K562 (cell line): Measurements from ENCODE around the gene NR4A2. TPM values are rescaled to one million over a fixed set of nuclear protein-coding genes. Genes with fewer than 3 reads are reported as not detected.

Source experiments
- ATAC-seq: fragments of 200-7000 bp; cut with Tn5 transposase; 3 replicates; pipeline ENCODE4 v1.9.1; 2020; ENCODE audit warnings: moderate library complexity
- BruUV-seq: library from RNA; stranded (reverse); fragments of 400-500 nt; replicated peaks from 2 replicates; lab custom pipeline; 2021; lab: Mats Ljungman, UMichigan
- CTCF ChIA-PET: fragments of 300-600 bp; formaldehyde crosslinking; extraction: SDS; loops from one replicate; lab custom pipeline; 2021; ENCODE audit warnings: low intra/inter-chr PET ratio; lab: Yijun Ruan, JAX
- POLR2A ChIA-PET: fragments of 300-600, 350-650 bp; sonication (Branson Sonifier 250); formaldehyde crosslinking; extraction: SDS; loops from one replicate; lab custom pipeline; 2021; ENCODE audit warnings: antibody characterized with exemption, inconsistent platforms; lab: Yijun Ruan, JAX
- DNase-seq, 4 experiments: peaks; one replicate each; pipeline versions ENCODE4 v3.0.0 to v3.0.0-alpha.2; 2011 to 2018; ENCODE audit warnings: low spot score in 3 of 4, mixed read lengths in 3 of 4; ENCODE audit errors: extremely low read depth in 1 of 4
- FAIRE-seq: peaks from 2 replicates; lab custom pipeline; 2011; peaks lifted over from hg19 to GRCh38; lab: Jason Lieb, UNC
- H2AFZ ChIP-seq: 2 replicates; pipeline ENCODE4 v1.6.0; 2011; ENCODE audit warnings: low read depth, low read length, control low read depth, inconsistent platforms
- H3K27ac ChIP-seq: fragments of 200-600 bp; 3 replicates; pipeline ENCODE4 v1.8.0; 2011; ENCODE audit warnings: low read depth, mild to moderate bottlenecking, control low read depth, inconsistent platforms, low read length, moderate library complexity, mixed read lengths; ENCODE audit errors: extremely low read depth
- H3K27me3 ChIP-seq, 2 experiments: fragments of 300-600 bp in 1 of 2; 2 replicates in 1 of 2; 3 replicates in 1 of 2; pipeline versions ENCODE4 v1.6.0 to v1.8.0; 2011; ENCODE audit warnings: inconsistent platforms in 2 of 2, low read length in 2 of 2, mild to moderate bottlenecking in 1 of 2, mixed read lengths in 1 of 2, moderate library complexity in 1 of 2; ENCODE audit not compliant: control insufficient read depth in 2 of 2, insufficient read depth in 2 of 2
- H3K36me3 ChIP-seq: fragments of 300-600 bp; 3 replicates; pipeline ENCODE4 v1.8.0; 2011; ENCODE audit warnings: mild to moderate bottlenecking, low read length, inconsistent platforms; ENCODE audit not compliant: control insufficient read depth, insufficient read depth
- H3K4me1 ChIP-seq, 2 experiments: fragments of 200-600 bp in 1 of 2; replicated peaks in 1 of 2; 2 replicates in 1 of 2; 3 replicates in 1 of 2; pipeline versions ENCODE4 v1.5.1 to v1.8.0; 2011; ENCODE audit warnings: inconsistent platforms in 2 of 2, low read length in 2 of 2, mild to moderate bottlenecking in 1 of 2, mixed read lengths in 1 of 2, moderate library complexity in 1 of 2; ENCODE audit not compliant: control insufficient read depth in 2 of 2, insufficient read depth in 2 of 2
- H3K4me2 ChIP-seq: 2 replicates; pipeline ENCODE4 v1.6.1; 2011; ENCODE audit warnings: low read length, control low read depth, inconsistent platforms, mixed read lengths; ENCODE audit not compliant: insufficient read depth
- H3K4me3 ChIP-seq: fragments of 200-600 bp; sonication (generic), shearing (Covaris generic); 2 replicates; pipeline ENCODE4 v1.5.1; 2016; ENCODE audit warnings: control low read depth, inconsistent platforms
- H3K79me2 ChIP-seq: fragments of 200-600 bp; 3 replicates; pipeline ENCODE4 v1.8.0; 2011; ENCODE audit warnings: low read length, inconsistent platforms; ENCODE audit not compliant: control insufficient read depth, insufficient read depth
- H3K9ac ChIP-seq, 2 experiments: 2 replicates each; pipeline versions ENCODE4 v1.6.0 to v1.6.1; 2011; ENCODE audit warnings: low read depth in 2 of 2, low read length in 2 of 2, control low read depth in 1 of 2, inconsistent platforms in 1 of 2, mild to moderate bottlenecking in 1 of 2, mixed read lengths in 1 of 2; ENCODE audit not compliant: insufficient read depth in 1 of 2
- H3K9me1 ChIP-seq: one replicate; pipeline ENCODE4 v1.6.0; 2011; ENCODE audit warnings: inconsistent platforms, mild to moderate bottlenecking, low read length, moderate library complexity; ENCODE audit not compliant: control insufficient read depth, insufficient read depth
- H3K9me3 ChIP-seq: replicated peaks from 2 replicates; pipeline ENCODE4 v1.5.1; 2011; ENCODE audit warnings: low read depth, low read length, inconsistent platforms; ENCODE audit not compliant: control insufficient read depth, insufficient read depth
- H4K20me1 ChIP-seq: replicated peaks from 2 replicates; pipeline ENCODE4 v1.6.1; 2011; ENCODE audit warnings: low read length, inconsistent platforms, mixed read lengths; ENCODE audit not compliant: control insufficient read depth, insufficient read depth
- BRD4 ChIP-seq: fragments of 200-600 bp; sonication (generic); IDR thresholded peaks from 2 replicates; pipeline ENCODE4 v1.6.1; 2017; ENCODE audit warnings: inconsistent platforms
- DMBX1 ChIP-seq: fragments of 250-450 bp; sonication (Bioruptor Pico); IDR thresholded peaks from 2 replicates; pipeline ENCODE4 v1.8.0; 2022; ENCODE audit warnings: inconsistent platforms, mild to moderate bottlenecking, moderate library complexity, borderline replicate concordance
- MEF2D ChIP-seq: conservative IDR thresholded peaks from 2 replicates; pipeline ENCODE4 v1.6.1; 2016; ENCODE audit warnings: low read depth, missing genetic modification characterization, missing compliant biosample characterization
- NFYB ChIP-seq: IDR thresholded peaks from 2 replicates; pipeline ENCODE4 v1.6.1; 2011; ENCODE audit warnings: mild to moderate bottlenecking, moderate library complexity; ENCODE audit not compliant: insufficient read length; ENCODE audit errors: extremely low read depth
- NUFIP1 ChIP-seq: fragments of 450-650 bp; IDR thresholded peaks from 2 replicates; pipeline ENCODE4 v1.6.1; 2018; ENCODE audit not compliant: partially characterized antibody
- SAFB2 ChIP-seq: fragments of 200-400 bp; formaldehyde crosslinking; IDR thresholded peaks from 2 replicates; pipeline ENCODE4 v1.6.1; 2018; ENCODE audit warnings: borderline replicate concordance, low read length, low read depth, moderate library complexity; ENCODE audit not compliant: severe bottlenecking
- ZBTB17 ChIP-seq: fragments of 450-650 bp; formaldehyde crosslinking; IDR thresholded peaks from 2 replicates; pipeline ENCODE4 v1.4.0; 2020; ENCODE audit warnings: mild to moderate bottlenecking
- ZBTB40 ChIP-seq, 2 experiments: fragments of 450-650 bp in 1 of 2; sonication (generic) in 1 of 2; formaldehyde crosslinking in 1 of 2; IDR thresholded peaks; 2 replicates each; pipeline versions ENCODE4 v1.7.1 to v1.9.0; 2016 to 2022; ENCODE audit warnings: inconsistent platforms in 1 of 2, mild to moderate bottlenecking in 1 of 2, missing genetic modification reagents in 1 of 2
- ZNF696 ChIP-seq: fragments of 250-450 bp; sonication (Bioruptor Pico); conservative IDR thresholded peaks from 2 replicates; pipeline ENCODE4 v1.4.0; 2020; ENCODE audit warnings: mild to moderate bottlenecking, moderate library complexity
- ZNF764 ChIP-seq: fragments of 250-450 bp; sonication (Bioruptor Pico); IDR thresholded peaks from 2 replicates; pipeline ENCODE4 v1.4.0; 2020; ENCODE audit warnings: low read depth, mild to moderate bottlenecking, moderate library complexity
- in situ Hi-C: fragments of 300-500 bp; cut with MboI; formaldehyde crosslinking; loops from 4 replicates; pipeline ENCODE4 v1.15.0; 2018; ENCODE audit warnings: inconsistent platforms, mixed read lengths
- intact Hi-C: fragments of 100-400 bp; cut with micrococcal nuclease; formaldehyde crosslinking; loops from 2 replicates; pipeline ENCODE4 v1.14.2; 2022
- polyA plus RNA-seq, 8 experiments: library from polyadenylated mRNA; depleted of rRNA in 4 of 8; stranded (reverse) in 5 of 8; unstranded in 3 of 8; fragments of >200 nt; fragmentation: Nextera tagmentation in 2 of 8; fragmentation: Illumina TruSeq in 1 of 8; extraction: Ambion mirVana in 2 of 8; extraction: Trizol in 1 of 8; gene quantifications; 2 replicates each; pipeline versions ENCODE4 v1.2.1 to v1.2.3, GENCODE V29; 2011 to 2014; ENCODE audit warnings: inconsistent platforms in 1 of 8, missing spikeins in 1 of 8
- total RNA-seq, 7 experiments: library from RNA; depleted of rRNA in 6 of 7; stranded (reverse); fragments of >200 nt in 6 of 7; fragmentation: Illumina TruSeq in 2 of 7; extraction: Trizol in 2 of 7; gene quantifications; 2 replicates each; pipeline versions ENCODE4 v1.2.1 to v1.2.3, GENCODE V29; 2011 to 2021; ENCODE audit warnings: low replicate concordance in 1 of 7

Gene NR4A2
- total and polyA plus RNA-seq, 9 of the 15 experiments (the other 6 are each of a cell fraction or from before 2014, with no cell fraction given), result 0.94 to 5.1 (median 1.3) TPM

- Histone ChIP-seq H3K4me2 (no peak overlapping the region), H3K27ac (no peak overlapping the region), H3K9me1 (no peaks in the 10 kb centered on the region), H3K4me3 (no peak overlapping the region), H3K36me3 (no peaks in the 10 kb centered on the region), H3K9me3 (no peaks in the 10 kb centered on the region), H3K27me3 (0 out of 5 replicates have a peak, but pooled peaks cover 0 to 3% of the 10 kb centered on the region in 2 experiments), H3K9ac (no peak overlapping the region), H2AFZ (no peak overlapping the region), H3K79me2 (no peaks in the 10 kb centered on the region)
- ATAC-seq (no peak), DNase-seq (no peak), FAIRE-seq (no peak)
- BruUV-seq, result no TSS peak
- ChIA-PET POLR2A (interaction anchor here (0.6 to 1.6 kb wide), 2 partner anchors 14 to 188 kb away, joined by 3 read pairs; no protein-coding TSS in a partner anchor), CTCF (no interaction called here)
- intact Hi-C loops (no loop called here), in situ Hi-C loops (no loop called here)
- TF ChIP-seq BRD4, result no peak
- TF ChIP-seq ZNF696 (CRISPR knock-in tag), result no peak
- TF ChIP-seq DMBX1 (CRISPR knock-in tag), result no peak
- no peak for TF ChIP-seq ZNF764 (CRISPR knock-in tag)
- no peak for TF ChIP-seq ZBTB40 (IDR thresholded peaks at IDR 0.05)
- TF ChIP-seq ZBTB40 (CRISPR knock-in tag; IDR thresholded peaks at IDR 0.05), result no peak
- no peak for TF ChIP-seq ZBTB17 (CRISPR knock-in tag)
- TF ChIP-seq SAFB2, result no peak
- no peak for TF ChIP-seq MEF2D (tag)
- no peak for TF ChIP-seq NUFIP1
- TF ChIP-seq NFYB, result no peak
- TF ChIP-seq, all 486 proteins: peak for 0
- Histone ChIP-seq H3K4me1 (no peaks in the 10 kb centered on the region), H4K20me1 (no peaks in the 10 kb centered on the region)
Measured at GRCh38 chr2:156363141-156363540, 30.6 kb upstream of the NR4A2 start.
